NCI-H2227 (cell line): Measurements from ENCODE around the gene NLE1.
"Not testable (repeated sequence)": the region's sequence is repeated elsewhere in the genome, so short reads cannot be mapped to it uniquely, and the experiment has no call there.

Experiments
- DNase-seq: peaks from one replicate; lab custom pipeline; 2025; ENCODE audit not compliant: unreplicated experiment; lab: John Stamatoyannopoulos, UW

The NLE1 gene

GRCh38 chr17:35141681-35142466, at the start of gene NLE1:
TSS of gene NLE1 (minus strand) at chr17:35142303. CDS start at chr17:35142275, 28 bp downstream.
- peak; percentile 83 for DNase-seq

GRCh38 chr17:35191001-35191695, 49.0 kb upstream of the NLE1 start:
- DNase-seq: no peak

DNA sequence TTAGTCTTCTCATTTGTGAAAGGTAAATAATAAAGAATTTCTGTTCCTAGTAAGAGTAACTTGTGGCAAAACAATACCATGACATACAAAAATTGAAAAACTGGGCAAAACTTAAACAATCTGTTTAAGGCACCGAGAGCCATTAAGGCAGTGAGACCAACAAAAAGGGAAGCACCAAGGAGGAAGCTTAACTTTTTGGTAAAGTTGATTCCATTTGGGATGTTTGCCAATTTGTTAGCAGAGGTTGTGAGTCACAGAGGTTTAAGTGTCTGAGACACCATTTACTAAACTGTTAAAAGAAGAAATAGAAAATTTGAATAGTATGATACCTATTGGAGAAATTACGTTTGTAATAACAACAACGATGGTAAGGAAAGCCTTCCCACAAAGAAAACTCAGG, 47.2 kb upstream of the NLE1 start:
- no peak for DNase-seq

- DNase-seq: no peak
Measured at GRCh38 chr17:35188111-35188510, 46.0 kb upstream of the NLE1 start.

DNA sequence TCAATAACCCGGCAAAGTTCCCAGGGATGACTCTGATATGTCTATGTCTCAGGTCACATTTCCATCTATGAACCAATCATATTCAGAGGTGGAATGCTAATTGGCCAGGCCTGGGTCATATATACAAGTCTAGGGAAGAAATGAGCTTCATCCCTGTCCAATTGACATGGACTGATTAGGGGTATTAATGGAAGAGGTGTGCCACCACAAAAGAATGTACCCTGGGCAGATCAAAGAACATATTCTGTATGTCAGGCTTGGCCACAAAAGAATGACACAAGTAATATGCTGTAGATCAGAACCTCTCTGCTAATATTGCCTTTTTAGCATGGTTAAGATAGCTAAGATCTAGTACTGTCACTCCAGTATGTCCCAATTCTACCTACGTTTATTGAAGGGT, 45.4 kb upstream of the NLE1 start:
- no peak for DNase-seq

GRCh38 chr17:35185849-35186248, 43.7 kb upstream of the NLE1 start:
- DNase-seq: no peak

DNA sequence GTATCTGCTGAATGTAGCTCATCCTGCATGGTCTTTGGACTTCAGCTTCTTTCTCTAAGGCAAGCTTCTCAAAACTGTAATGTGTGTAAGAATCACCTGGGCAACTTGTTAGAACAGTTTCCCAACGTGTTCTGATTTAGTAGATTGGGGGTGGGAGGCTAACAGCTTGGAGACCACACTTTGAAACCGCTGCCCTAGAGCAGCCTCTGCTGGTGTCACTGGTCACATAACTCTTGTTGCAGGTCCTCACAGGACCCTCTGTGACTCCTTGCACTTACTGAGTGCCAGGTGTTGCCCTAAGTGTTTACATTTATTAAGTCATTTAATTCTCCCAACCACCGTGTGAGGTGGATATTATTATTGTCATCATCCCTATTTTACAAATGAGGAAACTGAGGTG, 42.2 kb upstream of the NLE1 start:
- no peak for DNase-seq

DNA sequence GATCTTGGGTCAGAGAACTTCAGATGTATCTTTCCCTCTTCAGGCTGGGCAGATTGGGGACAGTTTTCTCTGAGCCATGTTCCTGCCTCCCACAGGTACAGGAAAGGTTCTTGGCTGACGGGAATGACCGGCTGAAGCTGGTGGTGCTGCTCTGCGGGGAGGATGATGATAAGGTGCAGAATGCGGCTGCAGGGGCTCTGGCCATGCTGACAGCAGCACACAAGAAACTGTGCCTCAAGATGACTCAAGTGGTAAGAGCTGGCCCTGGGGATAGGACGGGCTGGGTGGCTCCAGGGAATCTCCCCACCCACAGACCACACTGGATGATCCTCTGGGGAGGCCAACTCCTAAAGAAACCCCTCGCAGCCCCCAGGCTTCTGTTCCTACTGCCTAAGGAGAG, 41.2 kb upstream of the NLE1 start:
- no peak for DNase-seq

DNA sequence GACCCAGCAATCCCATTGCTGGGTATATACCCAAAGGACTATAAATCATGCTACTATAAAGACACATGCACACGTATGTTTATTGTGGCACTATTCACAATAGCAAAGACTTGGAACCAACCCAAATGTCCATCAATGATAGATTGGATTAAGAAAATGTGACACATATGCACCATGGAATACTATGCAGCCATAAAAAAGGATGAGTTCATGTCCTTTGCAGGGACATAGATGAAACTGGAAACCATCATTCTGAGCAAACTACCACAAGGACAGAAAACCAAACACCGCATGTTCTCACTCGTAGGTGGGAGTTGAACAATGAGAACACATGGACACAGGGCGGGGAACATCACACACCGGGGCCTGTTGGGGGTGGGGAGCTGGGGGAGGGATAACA, 37.3 kb upstream of the NLE1 start:
- DNase-seq: not testable (repeated sequence)

DNA sequence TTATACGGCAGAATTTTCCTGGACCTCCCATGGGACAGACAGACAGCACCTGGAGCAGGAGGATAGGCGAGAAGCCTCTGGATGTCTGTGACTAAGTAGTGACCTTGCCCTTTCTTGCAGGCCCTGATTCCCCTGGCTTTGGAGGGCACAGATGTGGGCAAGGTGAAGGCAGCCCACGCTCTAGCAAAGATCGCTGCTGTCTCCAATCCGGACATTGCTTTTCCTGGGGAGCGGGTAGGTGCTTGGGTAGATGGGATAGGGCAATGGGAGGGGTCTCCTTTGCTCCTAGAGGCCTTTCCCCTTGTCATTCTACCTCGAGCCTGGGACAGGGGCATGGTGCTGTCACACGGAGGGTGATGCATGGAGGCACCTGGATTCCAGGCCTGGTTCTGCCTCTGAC, 34.8 kb upstream of the NLE1 start:
- no peak for DNase-seq

DNA sequence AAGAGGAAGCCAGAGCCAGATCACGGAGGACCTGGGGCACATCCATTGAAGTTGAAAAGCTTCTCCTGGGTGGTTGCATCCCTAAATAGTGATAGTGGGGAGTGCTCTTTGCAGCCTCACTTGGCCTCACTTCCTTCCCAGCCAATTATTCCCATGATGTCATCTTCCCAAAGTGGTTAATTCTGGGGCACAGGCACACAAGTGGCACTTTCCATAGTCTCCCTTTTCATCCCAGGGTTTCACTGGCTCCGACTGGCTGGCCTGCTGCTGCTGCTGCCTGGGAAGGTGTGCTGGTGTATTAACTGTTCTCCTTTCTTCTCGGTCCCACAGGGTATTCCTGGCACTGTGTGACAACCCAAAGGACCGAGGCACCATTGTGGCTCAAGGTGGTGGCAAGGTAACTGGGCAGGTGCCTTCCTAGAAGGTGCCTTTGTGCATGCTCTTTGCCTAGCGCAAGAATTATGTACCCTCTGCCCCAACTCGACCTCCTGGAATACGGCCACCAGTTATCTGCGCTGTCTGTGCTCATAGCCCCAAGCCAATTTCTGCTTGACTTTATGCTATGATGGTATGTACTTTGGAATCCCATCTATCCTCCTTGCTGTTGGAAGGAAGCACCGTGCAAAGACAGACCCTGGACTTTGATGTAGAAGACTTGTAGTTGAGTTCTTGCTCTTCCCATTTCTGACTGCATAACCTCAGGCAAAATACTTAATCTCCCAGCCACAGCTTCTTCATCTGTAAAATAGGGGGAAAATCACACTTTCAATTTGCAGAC, 33.7 kb upstream of the NLE1 start:
- no peak for DNase-seq

- no peak for DNase-seq
Measured at GRCh38 chr17:35174835-35175334, 32.8 kb upstream of the NLE1 start.

DNA sequence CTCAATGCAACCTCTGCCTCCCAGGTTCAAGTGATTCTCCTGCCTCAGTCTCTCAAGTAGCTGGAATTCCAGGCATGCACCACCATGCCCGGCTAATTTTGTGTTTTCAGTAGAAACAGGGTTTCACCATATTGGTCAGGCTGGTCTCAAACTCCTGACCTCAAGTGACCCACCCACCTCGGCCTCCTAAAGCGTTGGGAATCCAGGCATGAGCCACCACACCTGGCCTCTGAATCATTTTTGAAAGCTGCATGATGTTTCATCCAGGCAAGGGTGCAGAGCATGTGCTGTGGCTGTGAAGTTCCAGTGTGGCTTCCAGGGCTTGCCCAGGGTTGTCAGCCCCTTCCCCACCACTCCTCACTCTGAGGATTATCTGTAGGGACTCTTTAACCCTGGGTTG, 30.2 kb upstream of the NLE1 start:
- not testable (repeated sequence) for DNase-seq

- DNase-seq: no peak
Measured at GRCh38 chr17:35171834-35172233, 29.7 kb upstream of the NLE1 start.

GRCh38 chr17:35170968-35171771, 29.1 kb upstream of the NLE1 start:
- DNase-seq: no peak

DNA sequence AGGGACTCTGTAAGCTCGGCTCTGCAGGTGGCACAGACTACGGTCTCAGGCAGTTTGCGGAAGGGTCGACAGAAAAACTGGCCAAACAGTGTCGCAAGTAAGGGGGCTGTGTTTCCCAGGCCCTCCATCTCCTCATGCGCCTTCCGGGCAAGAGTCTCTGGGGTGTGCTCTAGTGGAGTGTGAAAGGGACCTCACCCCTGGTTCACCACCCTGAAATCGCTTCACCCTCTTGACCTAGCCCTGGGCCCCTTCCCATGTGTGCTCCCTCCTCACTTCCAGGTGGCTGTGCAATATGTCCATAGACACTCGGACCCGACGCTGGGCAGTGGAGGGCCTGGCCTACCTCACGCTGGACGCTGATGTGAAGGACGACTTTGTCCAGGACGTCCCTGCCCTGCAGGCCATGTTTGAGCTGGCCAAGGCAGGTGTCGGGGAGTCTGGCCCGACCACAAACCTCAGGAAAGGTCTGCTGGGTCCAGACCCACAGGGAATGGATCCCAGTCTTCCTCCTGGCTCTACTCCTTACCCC, 27.8 kb upstream of the NLE1 start:
- DNase-seq: no peak

- no peak for DNase-seq
Measured at GRCh38 chr17:35167666-35168065, 25.6 kb upstream of the NLE1 start.

DNA sequence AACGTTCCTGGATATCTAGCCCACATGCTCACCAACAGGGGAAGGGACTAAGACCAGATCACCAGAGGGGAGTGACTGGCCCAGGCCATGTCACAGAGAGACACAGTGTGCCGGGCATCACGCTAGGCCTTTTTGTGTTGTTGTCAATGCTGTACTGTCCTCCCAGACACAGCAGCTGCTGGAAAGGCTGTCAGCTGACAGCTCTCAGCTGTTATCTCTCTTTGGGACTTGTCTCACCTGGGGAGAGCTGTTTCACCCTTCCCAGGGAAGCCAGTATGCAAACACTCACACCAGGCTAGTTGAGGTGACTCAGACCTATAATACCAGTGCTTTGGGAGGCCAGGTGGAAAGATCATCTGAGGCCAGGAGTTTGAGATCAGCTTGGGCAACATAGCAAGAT, 24.9 kb upstream of the NLE1 start:
- no peak for DNase-seq

GRCh38 chr17:35166526-35166925, 24.4 kb upstream of the NLE1 start:
- no peak for DNase-seq

DNA sequence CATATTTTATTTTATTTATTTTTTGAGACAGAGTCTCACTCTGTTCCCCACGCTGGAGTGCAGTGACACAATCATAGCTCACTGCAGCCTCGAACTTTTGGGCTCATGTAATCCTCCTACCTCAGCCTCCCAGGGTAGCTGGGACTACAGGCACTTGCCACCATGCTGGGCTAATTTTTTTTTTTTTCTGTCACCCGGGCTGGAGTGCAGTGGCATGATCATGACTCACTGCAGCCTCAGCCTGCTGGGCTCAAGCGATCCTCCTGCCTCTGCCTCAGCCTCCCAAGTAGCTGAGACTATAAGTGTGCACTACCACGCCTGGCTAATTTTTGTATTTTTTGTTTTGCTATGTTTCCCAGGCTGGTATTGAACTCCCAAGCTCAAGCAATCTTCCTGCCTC, 22.6 kb upstream of the NLE1 start:
- no peak for DNase-seq

GRCh38 chr17:35163886-35164285, 21.8 kb upstream of the NLE1 start:
- no peak for DNase-seq
